HG03103 (cell line): ENCODE results near the gene TTBK2.
"Not testable (repeated sequence)": the region's sequence is repeated elsewhere in the genome, so short reads cannot be mapped to it uniquely, and the experiment has no call there.

Experiments used
- ATAC-seq: cut with Tn5 transposase; IDR thresholded peaks from one replicate; pipeline ENCODE4 v1.9.1; 2021; ENCODE audit warnings: low read depth; ENCODE audit not compliant: unreplicated experiment

Gene TTBK2

DNA sequence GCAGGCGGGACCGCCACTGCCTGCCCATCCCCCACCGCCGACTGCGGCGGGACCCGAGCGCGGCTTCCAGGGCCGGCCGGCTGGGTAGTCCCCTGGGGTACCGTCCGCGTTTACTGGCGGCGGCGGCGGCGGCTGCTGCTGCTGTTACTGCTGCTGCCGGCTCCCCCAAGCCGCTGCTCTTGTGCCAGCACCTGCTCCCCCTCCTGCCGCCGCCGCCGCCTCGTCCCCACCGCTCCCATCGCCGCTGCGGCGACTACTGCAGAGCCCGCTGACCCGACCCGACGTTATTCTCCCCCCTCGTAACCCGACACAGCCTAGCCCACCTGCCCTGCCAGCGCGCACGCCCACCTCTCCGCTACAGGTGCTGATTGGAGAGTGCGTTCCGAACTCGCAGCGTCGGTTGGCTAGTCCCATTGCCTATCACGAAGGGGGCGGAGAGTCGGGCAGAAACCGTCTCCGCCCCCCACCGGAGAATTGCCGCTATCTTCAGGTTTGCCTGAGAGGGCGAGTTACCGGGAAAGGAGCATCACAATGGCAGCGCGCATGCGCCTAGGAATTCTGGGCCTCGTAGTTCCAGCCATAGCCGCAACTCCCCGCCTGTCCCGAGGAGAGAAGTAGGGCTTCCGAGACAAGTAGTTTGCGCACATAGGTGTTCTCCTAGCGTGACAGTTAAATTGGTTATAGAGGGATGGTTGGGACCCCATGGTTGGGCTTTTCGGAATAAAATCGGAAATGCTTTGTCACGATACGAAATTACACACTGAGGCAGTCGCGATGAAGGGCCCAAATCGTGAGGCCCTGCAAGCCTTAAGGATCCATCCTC lies at the start of gene TTBK2:
Gene TTBK2, minus strand, starts transcription at position 260 of the 823 bp plus-strand sequence. CDS start 42,161 bp downstream, outside the sequence.
- ATAC-seq = peak; percentile 92

DNA sequence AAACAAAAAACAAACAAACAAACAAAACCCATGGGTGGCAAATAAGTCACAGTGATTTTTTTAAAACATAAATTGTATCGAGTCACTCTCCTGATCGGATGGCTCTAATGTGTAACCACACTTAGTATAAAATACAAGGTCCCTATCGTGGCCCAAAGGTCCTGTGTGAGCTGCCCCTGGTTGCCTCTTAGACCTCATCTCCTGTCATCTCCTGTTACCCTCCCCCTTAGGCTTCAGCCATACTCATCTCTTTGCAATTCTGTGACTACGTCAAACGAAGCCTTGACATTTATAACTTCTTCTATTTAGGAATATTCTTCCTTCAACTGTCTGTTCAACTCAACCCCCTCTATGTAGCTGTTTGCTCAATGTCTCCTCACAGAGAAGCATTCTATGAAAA lies 43.9 kb upstream of the TTBK2 start:
- ATAC-seq = no peak

DNA sequence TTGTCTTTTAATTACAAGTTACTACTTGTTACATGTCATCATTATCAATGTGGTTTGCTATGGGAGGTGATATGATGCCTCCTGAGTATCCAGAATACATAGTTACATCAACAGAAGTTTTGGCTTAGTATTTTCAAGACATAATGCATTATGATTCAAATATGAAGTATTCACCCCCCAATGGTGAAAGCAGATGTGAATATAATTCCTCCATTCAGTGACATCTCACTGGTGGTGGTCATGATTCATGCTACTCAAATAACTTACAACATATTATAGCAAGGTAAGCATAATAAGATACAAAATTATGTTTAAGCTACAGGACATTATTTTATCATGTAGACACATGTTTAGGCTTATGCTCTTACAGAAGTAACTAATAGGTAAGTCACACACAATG lies 34.9 kb upstream of the TTBK2 start:
- no peak for ATAC-seq

DNA sequence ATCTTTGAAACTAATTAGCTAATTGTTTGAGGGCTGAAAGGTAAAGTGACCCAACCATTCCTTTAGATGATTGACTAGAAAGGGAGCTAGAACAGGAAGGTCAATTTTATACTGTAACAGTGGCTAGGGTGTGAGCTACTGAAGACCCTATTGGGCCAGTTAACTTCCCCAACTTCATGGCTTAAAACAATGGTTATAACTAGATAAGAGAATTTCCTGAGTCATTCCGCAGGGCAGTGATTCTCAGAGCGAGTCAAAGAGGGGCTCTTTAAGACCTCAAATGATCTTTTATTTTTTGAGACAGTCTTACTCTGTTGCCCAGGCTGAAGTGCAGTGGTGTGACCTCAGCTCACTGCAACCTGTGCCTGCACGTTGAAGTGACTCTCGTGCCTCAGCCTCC lies 33.7 kb upstream of the TTBK2 start:
- no peak for ATAC-seq

DNA sequence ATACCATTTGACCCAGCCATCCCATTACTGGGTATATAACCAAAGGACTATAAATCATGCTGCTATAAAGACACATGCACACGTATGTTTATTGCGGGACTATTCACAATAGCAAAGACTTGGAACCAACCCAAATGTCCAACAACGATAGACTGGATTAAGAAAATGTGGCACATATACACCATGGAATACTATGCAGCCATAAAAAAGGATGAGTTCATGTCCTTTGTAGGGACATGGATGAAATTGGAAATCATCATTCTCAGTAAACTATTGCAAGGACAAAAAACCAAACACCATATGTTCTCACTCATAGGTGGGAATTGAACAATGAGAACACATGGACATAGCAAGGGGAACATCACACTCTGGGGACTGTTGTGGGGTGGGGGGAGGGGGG lies 28.3 kb upstream of the TTBK2 start:
- ATAC-seq = not testable (repeated sequence)

DNA sequence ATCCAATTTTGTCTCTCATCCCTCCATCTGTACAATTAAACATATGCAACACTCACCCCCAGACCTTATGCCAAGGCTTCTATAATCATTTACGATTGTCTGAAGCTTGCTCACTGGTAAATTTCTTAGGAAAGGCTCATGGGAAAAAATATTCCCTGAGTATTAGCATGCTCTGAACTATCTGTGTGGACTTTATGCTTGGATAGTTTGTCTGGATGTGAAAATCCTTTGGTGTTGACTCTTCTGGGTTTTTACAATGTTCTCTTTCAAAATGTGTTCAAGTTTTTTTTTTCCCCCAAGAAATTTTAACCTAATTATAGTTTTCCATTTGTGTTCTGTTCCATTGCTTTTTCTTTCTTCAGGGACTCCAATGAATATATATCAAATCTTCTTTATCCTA lies 19.9 kb upstream of the TTBK2 start:
- no peak for ATAC-seq

DNA sequence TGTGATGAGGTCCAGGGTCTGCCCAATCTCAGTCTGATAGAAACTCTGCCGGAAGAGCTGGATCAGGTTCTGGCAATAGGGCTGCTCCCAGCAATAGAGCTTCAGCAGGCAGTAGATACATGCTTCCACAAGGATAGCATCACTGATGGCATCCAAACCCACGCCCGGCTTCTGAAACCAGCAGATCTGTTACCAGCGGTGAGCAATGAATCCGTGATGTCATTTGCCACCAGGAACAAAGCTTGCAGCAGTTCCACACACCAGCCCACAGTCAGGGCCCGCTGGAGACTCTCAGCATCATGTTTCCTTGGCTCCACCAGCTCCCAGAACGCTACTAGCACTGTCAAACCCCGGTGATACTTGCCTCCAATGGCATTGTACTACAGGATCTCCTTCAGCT lies 19.3 kb upstream of the TTBK2 start:
- ATAC-seq = no peak

DNA sequence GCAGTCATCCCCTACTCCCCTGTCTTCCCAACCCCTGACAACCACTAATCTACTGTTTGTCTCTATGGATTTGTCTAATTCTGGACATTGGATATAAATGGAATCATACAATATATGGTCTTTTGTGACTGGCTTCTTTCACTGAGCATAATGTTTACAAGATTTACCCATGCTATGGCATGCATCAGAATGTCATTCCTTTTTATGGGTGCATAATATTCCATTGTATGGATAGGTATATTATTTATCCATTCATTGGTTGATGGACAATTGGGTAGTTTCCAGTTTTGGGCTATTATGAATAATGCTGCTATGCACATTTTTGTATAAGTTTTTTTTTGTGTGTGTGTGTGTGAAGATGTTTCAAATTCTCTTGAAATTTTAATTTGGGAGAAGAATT lies 16.6 kb upstream of the TTBK2 start:
- ATAC-seq = no peak

DNA sequence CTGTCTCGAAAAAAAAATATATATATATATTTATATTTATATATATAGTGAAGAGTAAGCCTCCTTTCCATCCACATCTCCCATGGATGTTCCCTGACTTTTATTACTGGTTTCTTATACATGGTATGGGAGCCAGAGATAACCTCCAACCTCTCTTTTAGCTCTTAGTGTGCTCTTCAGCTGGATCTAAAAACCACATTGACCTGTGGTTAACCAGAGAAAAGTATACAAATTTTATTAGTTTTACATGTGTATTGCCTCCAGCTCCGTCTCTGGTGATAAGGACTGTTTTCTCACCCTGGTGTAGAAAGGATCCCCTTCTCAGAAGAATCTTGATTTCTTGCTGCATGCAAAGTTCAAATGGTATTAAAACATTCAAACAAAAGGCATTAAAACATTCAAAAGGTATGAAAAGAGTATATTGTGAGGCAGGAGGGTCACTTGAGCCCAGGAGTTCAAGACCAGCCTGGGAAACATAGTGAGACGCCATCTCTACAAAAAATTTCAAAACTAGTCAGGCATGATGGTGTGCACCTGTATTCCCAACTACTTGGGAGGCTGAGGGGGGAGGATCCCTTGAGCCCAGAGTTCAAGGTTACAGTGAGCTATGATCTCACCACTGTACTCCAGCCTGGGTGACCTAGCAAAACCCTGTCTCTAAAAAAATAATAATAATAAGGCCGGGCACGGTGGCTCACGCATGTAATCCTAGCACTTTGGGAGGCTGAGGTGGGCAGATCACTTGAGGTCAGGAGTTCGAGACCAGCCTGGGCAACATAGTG lies 13.5 kb upstream of the TTBK2 start:
- no peak for ATAC-seq

DNA sequence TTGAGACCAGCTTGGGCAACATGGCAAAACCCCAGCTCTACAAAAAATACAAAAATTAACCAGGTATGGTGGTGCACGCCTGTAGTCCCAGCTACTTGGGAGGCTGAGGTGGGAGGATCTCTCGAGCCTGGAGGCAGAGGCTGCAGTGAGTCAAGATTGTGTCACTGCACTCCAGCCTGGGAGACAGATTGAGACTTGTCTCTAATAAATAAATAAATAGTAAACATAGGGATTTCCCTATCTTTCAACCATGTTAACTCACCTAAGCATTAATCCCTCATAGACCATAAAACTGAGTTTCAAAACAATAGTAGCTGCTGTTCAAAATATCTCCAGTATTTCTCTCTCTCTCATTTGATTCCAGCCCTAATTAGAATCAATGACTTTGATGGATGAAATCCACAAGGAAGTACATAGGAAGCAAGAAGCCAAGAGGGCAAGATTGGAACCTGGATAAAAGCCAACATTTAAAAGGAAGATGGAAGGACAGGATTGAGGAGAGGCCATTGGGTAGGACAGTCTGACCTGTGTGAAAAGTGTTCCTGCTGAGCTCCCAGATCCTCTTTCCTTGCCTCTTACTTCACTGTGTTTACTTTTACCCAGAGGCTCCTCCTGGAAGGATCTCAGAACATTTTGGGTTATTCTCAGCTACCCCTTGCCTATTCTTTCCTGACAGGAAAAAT lies 12.4 kb upstream of the TTBK2 start:
- ATAC-seq = no peak

DNA sequence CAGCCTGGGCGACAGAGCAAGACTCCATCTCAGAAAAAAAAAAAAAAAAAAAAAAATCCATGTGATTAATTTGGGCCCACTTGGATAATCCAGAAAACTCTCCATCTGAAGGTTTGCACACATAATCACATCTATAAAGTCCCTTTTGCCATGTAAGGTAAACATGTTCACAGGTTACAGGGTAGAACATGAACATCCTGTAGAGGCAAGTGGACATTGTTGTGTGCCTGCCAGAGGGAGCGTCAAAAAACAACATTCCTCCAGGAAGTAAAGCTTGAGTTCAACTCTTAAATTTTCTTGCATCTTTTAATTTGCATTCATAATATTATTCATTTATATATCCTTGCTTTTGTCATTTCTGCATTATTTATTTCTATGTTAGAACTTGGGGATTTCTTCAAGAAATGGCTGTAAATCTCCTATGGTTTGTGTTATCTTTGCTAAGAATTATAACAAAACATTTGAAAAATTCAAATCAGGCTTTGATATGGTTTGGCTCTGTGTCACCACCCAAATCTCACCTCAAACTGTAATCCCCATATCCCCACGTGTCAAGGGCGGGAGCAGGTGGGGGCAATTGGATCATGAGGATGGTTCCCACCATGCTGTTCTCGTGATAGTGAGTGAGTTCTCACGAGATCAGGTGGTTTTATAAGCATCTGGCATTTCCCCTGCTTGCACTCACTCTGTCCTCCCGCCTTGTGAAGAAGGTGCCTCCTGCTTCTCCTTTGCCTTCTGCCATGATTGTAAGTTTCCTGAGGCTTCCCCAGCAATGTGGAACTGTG lies 11.3 kb upstream of the TTBK2 start:
- ATAC-seq = no peak

DNA sequence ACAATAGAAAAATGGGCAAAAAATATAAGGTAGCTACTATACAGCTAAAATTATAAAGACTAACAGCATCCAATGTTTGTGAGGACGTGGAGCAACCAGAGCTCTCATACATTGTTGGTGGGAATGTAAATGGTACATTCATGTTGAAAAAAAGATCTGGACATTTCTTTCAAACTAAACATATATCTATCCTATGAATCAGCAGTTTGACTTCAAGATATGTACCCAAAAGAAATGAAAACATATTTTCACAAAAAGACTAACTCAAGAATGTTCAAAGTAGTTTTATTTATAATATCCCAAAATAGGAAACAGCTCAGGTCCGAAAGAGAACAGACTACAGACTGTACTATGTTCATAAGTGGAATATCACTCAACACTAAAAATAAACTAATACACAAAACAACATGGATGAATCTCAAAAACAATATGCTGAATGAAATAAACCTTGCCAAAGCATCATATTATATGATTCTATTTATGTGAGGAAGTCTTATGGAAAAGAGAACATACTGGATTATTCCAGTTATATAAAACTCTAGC lies 8.8 kb upstream of the TTBK2 start:
- no peak for ATAC-seq

DNA sequence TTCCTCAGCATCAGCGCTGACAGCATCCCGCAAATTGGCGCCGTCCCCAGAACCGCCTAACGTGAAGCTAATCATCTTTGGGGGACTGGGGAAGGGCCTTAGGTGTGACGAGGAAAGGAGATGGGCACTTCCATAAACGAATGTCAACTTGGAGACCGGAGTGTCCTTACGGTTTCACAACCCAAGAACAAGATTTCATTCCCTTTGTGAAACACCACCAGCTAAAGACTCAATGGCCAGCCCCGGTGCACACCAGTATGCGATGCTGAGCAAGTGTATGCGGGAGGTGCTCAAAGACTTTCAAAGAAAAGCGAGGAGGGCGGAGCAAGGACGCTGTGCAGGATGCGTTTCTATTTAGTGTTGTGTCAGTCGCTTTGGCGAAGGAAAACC lies 759 bp upstream of the TTBK2 start:
- ATAC-seq = no peak

DNA sequence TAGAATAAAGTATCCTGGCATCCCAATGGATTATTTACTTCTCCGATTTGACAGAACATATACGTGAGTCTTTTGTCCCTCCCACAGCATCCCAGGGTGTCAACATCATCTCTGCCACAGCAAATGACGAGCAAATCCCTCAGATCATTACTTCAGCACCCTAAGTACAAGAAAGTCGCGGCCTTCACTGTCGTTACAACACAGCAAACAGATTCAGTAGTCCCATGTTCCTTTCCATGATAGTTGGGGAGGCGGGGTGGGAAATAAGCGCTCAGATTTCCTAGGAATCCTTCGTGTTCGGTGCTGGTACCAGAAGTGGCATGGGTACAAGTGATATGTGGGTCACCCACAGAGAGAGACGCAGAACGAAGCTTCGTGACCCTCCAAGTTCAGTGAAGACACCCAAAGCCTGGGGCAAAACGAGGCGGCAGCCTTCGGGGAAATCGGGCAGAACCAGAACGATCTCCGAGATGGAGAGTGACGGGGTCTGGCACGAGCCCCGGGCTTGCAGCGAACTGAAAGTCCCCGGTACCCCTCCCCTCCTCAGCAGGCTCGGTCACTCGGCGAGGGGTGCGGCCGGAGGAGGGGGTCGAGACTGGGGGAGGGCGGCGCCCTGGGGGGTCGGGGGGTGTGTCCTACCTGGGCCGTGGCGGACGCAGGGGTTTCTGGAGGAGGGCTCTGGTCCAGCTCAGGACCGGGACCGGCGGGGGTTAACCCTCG lies 619 bp downstream of the TTBK2 start:
- no peak for ATAC-seq

DNA sequence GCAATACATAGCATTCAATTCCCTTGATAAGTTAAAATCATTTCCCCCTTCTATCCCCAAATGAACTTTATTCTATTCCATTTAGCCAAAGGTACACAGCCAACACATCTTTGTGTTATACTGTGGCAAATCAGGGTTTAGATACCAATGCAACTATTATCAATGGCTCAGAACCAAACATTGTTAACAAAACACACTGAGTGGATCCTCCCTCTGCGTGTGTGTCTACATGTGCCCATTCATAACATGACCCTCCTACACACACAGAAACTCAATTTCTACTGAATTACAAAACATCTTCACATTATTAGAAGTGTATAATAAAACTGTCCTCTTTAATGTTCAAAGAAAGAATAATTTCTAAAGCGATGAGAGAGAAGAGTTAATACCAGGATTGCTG lies 1.3 kb downstream of the TTBK2 start:
- ATAC-seq = no peak

DNA sequence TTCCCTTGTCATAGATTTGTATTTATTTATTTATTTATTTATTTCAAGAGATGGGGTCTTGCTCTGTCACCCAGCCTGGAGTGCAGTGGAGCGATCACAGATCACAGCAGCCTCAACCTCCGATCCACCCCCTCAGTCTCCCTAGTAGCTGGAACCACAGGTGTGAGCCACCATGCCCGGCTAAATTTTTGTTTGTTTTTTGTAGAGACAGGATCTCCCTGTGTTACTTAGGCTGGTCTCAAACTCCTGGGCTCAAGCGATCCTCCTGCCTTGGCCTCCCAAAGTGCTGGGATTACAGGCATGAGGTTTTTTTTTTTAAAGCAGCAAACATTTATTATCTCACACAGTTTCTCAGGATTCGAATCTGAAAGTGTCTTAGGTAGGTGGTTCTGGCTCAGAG lies 2.5 kb downstream of the TTBK2 start:
- ATAC-seq = no peak

DNA sequence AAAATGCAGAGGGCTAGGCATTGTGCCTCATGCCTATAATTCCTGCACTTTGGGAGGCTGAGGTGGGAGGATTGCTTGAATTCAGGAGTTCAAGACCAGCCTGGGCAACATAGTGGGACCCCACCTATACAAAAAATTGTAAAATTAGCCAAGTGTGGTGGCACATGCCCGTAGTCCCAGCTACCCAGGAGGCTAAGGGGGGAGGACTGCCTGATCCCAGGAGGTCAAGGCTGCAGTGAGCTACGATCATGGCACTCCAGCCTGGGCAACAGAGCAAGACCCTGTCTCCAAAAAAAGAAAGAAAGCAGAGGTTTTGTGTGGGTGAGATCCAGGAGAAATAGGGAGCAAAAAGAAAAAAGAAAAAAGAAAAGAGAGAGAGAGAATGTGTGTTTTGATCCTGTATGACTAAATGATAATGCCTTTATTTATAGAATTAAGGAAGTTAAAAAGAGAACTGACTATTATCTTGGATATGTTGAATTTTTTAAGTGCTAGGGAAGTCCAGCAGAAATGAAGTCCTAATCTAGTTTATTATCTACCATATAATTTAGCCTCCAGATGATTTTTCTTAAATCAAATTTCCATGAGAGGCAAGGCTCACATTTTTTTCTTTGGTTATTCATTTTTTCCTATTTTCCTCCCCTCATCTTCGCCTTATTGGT lies 4.8 kb downstream of the TTBK2 start:
- ATAC-seq = no peak

DNA sequence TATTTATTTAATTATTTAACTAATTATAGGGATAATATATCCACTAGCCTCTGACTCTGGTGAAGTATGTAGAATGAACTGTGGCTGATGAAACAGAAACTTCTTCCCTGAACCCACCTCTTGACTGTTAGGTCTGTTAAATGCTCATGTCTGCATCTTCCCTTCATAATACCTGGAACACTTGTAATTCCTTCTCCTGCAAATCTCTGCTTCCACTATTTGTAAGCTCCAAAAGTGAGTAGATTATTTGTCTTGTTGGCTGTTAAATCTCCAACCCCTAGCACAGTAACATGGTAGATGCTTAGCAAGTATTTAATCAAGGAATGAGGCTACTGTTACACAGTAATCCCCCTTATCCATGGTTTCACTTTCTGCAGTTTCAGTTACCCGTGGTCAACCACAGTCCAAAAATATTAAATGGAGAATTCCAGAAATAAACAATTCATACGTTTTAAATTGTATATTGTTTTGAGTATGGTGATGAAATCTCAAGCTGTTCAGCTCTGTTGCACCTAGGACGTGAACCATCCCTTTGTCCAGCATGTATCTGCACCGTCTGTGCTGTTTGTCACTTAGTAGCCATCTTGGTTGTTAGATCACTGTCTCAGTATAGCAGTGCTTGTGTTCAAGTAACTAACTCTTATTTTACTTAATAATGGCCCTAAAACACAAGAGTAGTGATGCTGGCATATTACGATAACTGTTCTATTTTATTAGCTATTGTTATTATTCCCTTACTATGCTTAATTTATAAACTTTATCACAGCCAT lies 5.7 kb downstream of the TTBK2 start:
- ATAC-seq = no peak
